T-cell (primary cell): Measurements from ENCODE around the gene ARHGAP20. TPM values are rescaled to one million over a fixed set of nuclear protein-coding genes. Genes with fewer than 3 reads are reported as not detected.

Experiments used
- ATAC-seq, 4 experiments: fragments of 200-7000 bp in 3 of 4; fragments of 150-1000 bp in 1 of 4; cut with Tn5 transposase; replicated peaks in 1 of 4; 1 replicate in 3 of 4; 2 replicates in 1 of 4; pipeline ENCODE4 v1.10.0; 2021; ENCODE audit warnings: moderate library complexity in 3 of 4, mild to moderate bottlenecking in 2 of 4, moderate number of reproducible peaks in 1 of 4
- CTCF ChIA-PET, 2 donors: fragments of 300-600 bp; sonication (Branson Sonifier 250); formaldehyde crosslinking; loops; one replicate each; lab custom pipeline; 2022; ENCODE audit warnings: antibody characterized with exemption in 2 of 2; lab: Charles Lee
- POLR2A ChIA-PET, 2 donors: fragments of 300-600 bp; sonication (Branson Sonifier 250); formaldehyde crosslinking; loops; one replicate each; lab custom pipeline; 2022; ENCODE audit warnings: antibody characterized with exemption in 2 of 2; lab: Charles Lee
- DNase-seq, 35 experiments: peaks; one replicate each; pipeline versions ENCODE4 v3.0.0 to v3.0.0-alpha.2; 2013 to 2023
- H3K27ac ChIP-seq: one replicate; pipeline ENCODE4 v1.5.1; 2013; ENCODE audit warnings: low read length
- H3K27me3 ChIP-seq, 2 experiments: replicated peaks in 1 of 2; 1 replicate in 1 of 2; 2 replicates in 1 of 2; pipeline versions ENCODE4 v1.6.1 to v1.7.0; 2013; ENCODE audit warnings: low read length in 1 of 2, mixed read lengths in 1 of 2; ENCODE audit not compliant: control insufficient read depth in 2 of 2, insufficient read depth in 2 of 2; ENCODE audit errors: extremely low read depth in 1 of 2
- H3K36me3 ChIP-seq, 2 donors: 1 replicate in 1 of 2; 2 replicates in 1 of 2; pipeline versions ENCODE4 v1.6.1 to v1.7.0; 2013; ENCODE audit warnings: low read length in 1 of 2; ENCODE audit not compliant: control insufficient read depth in 2 of 2, insufficient read depth in 1 of 2; ENCODE audit errors: extremely low read depth in 1 of 2
- H3K4me1 ChIP-seq, 2 experiments: 1 replicate in 1 of 2; 2 replicates in 1 of 2; pipeline versions ENCODE4 v1.6.1 to v1.7.0; 2013; ENCODE audit warnings: low read length in 2 of 2, mixed read lengths in 1 of 2; ENCODE audit not compliant: insufficient read depth in 2 of 2, control insufficient read depth in 1 of 2; ENCODE audit errors: extremely low read depth in 1 of 2
- H3K4me3 ChIP-seq, 2 donors: 1 replicate in 1 of 2; 2 replicates in 1 of 2; pipeline versions ENCODE4 v1.5.1 to v1.7.0; 2013; ENCODE audit warnings: mild to moderate bottlenecking in 2 of 2, low read length in 1 of 2, moderate library complexity in 1 of 2; ENCODE audit not compliant: control insufficient read depth in 1 of 2; ENCODE audit errors: extremely low read depth in 1 of 2
- H3K9me3 ChIP-seq: 2 replicates; pipeline ENCODE4 v1.7.0; 2013
- H3K27ac Mint-ChIP-seq, 2 donors: one replicate each; pipeline ENCODE4 v1.8.0; 2020 to 2021; ENCODE audit warnings: mild to moderate bottlenecking in 2 of 2, mixed read lengths in 2 of 2
- H3K27me3 Mint-ChIP-seq, 2 donors: one replicate each; pipeline ENCODE4 v1.8.0; 2021 to 2022; ENCODE audit warnings: mixed read lengths in 2 of 2
- H3K36me3 Mint-ChIP-seq: one replicate; pipeline ENCODE4 v1.8.0; 2021; ENCODE audit warnings: mixed read lengths
- H3K4me1 Mint-ChIP-seq, 3 donors: one replicate each; pipeline ENCODE4 v1.8.0; 2020 to 2022; ENCODE audit warnings: mixed read lengths in 3 of 3, mild to moderate bottlenecking in 1 of 3
- H3K4me3 Mint-ChIP-seq, 3 donors: one replicate each; pipeline ENCODE4 v1.8.0; 2020 to 2022; ENCODE audit warnings: mild to moderate bottlenecking in 3 of 3, mixed read lengths in 3 of 3, moderate library complexity in 3 of 3
- H3K9me3 Mint-ChIP-seq, 3 donors: one replicate each; pipeline ENCODE4 v1.8.0; 2020 to 2022; ENCODE audit warnings: mixed read lengths in 3 of 3
- WGBS: methylation state at CpG from one replicate; pipeline ENCODE4 v1.1.5; 2013; ENCODE audit warnings: missing lambda C conversion rate; ENCODE audit not compliant: insufficient coverage; 5-methylcytosine and 5-hydroxymethylcytosine counted together
- total RNA-seq, 35 experiments: library from RNA in 6 of 35; stranded (reverse) in 6 of 35; fragments of 120-200 nt in 1 of 35; gene quantifications; one replicate each; pipeline versions ENCODE4 v1.2.1 to v1.2.4 and lab custom pipeline; 2013 to 2026

Gene ARHGAP20
- total RNA-seq, 5 donors from 2014 or later (not counting 1 experiment from before 2014, with no cell fraction given), result 0.03 to 0.09 (median 0.07) TPM; not detected in 2

- ATAC-seq (no peak), DNase-seq (no peak)
- H3K4me3 Mint-ChIP-seq, result no peak overlapping the region
- Histone ChIP-seq H3K4me1 (no peaks in the 10 kb centered on the region), H3K27me3 (no peaks in the 10 kb centered on the region), H3K27ac (no peak overlapping the region), H3K36me3 (no peaks in the 10 kb centered on the region), H3K9me3 (peaks cover 4% of the 10 kb centered on the region), H3K4me3 (no peak overlapping the region)
- no peak overlapping the region for H3K27ac Mint-ChIP-seq
- H3K36me3 Mint-ChIP-seq, result no peaks in the 10 kb centered on the region
- ChIA-PET POLR2A (no interaction called here), CTCF (no interaction called here)
- no peaks in the 10 kb centered on the region for H3K4me1 Mint-ChIP-seq
- whole genome bisulfite sequencing, result no CpG with 5 or more reads among the region's 5 CpGs
- H3K27me3 Mint-ChIP-seq, result peaks cover 0 to 4% of the 10 kb centered on the region in 2 donors
- H3K9me3 Mint-ChIP-seq, result peaks cover 12 to 19% (median 15%) of the 10 kb centered on the region in 3 donors
These were observed 44.8 kb upstream of the ARHGAP20 start for GRCh38 chr11:110757066-110757465.

- Histone ChIP-seq H3K9me3 (peaks cover 4% of the 10 kb centered on the region), H3K4me3 (no peak overlapping the region), H3K27me3 (no peaks in the 10 kb centered on the region), H3K27ac (no peak overlapping the region), H3K4me1 (no peaks in the 10 kb centered on the region), H3K36me3 (no peaks in the 10 kb centered on the region)
- ChIA-PET CTCF (interaction anchor here in 1 of 2 donors (0.6 kb wide), 1 partner anchor 890 kb away, joined by 3 read pairs; no protein-coding TSS in a partner anchor), POLR2A (no interaction called here)
- no CpG with 5 or more reads among the region's 3 CpGs for WGBS
- Mint-ChIP-seq H3K27me3 (peaks cover 4 to 5% of the 10 kb centered on the region in 2 donors), H3K9me3 (peaks cover 14 to 27% (median 15%) of the 10 kb centered on the region in 3 donors), H3K27ac (no peak overlapping the region), H3K4me1 (no peaks in the 10 kb centered on the region), H3K4me3 (no peak overlapping the region), H3K36me3 (no peaks in the 10 kb centered on the region)
- no peak for DNase-seq
- ATAC-seq, result no peak
These were observed 43.7 kb upstream of the ARHGAP20 start for GRCh38 chr11:110755941-110756340.

- POLR2A ChIA-PET, result interaction anchor here in 1 of 2 donors (0.7 kb wide), 1 partner anchor 22 kb away, joined by 6 read pairs; no protein-coding TSS in a partner anchor
- H3K9me3 Mint-ChIP-seq, result peaks cover 14 to 30% (median 18%) of the 10 kb centered on the region in 3 donors
- CTCF ChIA-PET, result no interaction called here
These were observed 40.7 kb upstream of the ARHGAP20 start for GRCh38 chr11:110752890-110753289.

GRCh38 chr11:110750100-110750499 lies 37.9 kb upstream of the ARHGAP20 start:
- POLR2A ChIA-PET, result no interaction called here
- Histone ChIP-seq H3K4me1 (no peaks in the 10 kb centered on the region), H3K36me3 (no peaks in the 10 kb centered on the region), H3K9me3 (peaks cover 4% of the 10 kb centered on the region), H3K27me3 (peaks cover 0 to 3% of the 10 kb centered on the region in 2 experiments), H3K4me3 (no peak overlapping the region), H3K27ac (no peak overlapping the region)
- H3K4me1 Mint-ChIP-seq, result no peaks in the 10 kb centered on the region
- no peak overlapping the region for H3K4me3 Mint-ChIP-seq
- H3K27me3 Mint-ChIP-seq, result peaks cover 0 to 5% of the 10 kb centered on the region in 2 donors
- no peaks in the 10 kb centered on the region for H3K36me3 Mint-ChIP-seq
- CTCF ChIA-PET, result no interaction called here
- H3K9me3 Mint-ChIP-seq, result peaks cover 14 to 30% (median 18%) of the 10 kb centered on the region in 3 donors
- ATAC-seq, result no peak
- DNase-seq, result no peak
- H3K27ac Mint-ChIP-seq, result no peak overlapping the region

More at GRCh38 chr11:110752890-110753289, 40.7 kb upstream of the ARHGAP20 start:
- no peaks in the 10 kb centered on the region for H3K27me3 ChIP-seq
- no peak overlapping the region for H3K4me3 Mint-ChIP-seq
- DNase-seq (no peak), ATAC-seq (no peak)
- no peaks in the 10 kb centered on the region for H3K4me1 ChIP-seq
- H3K36me3 Mint-ChIP-seq, result no peaks in the 10 kb centered on the region
- peaks cover 4% of the 10 kb centered on the region for H3K9me3 ChIP-seq
- H3K27ac ChIP-seq, result no peak overlapping the region
- peaks cover 4 to 5% of the 10 kb centered on the region in 2 donors for H3K27me3 Mint-ChIP-seq
- no peaks in the 10 kb centered on the region for H3K36me3 ChIP-seq
- no peaks in the 10 kb centered on the region for H3K4me1 Mint-ChIP-seq
- no peak overlapping the region for H3K4me3 ChIP-seq
- H3K27ac Mint-ChIP-seq, result no peak overlapping the region

GRCh38 chr11:110747531-110747930 lies 35.3 kb upstream of the ARHGAP20 start:
- Mint-ChIP-seq H3K36me3 (no peaks in the 10 kb centered on the region), H3K9me3 (peaks cover 6 to 16% (median 6%) of the 10 kb centered on the region in 3 donors), H3K27ac (no peak overlapping the region), H3K4me1 (no peaks in the 10 kb centered on the region), H3K27me3 (peaks cover 0 to 5% of the 10 kb centered on the region in 2 donors), H3K4me3 (no peak overlapping the region)
- Histone ChIP-seq H3K4me3 (no peak overlapping the region), H3K27me3 (peaks cover 0 to 3% of the 10 kb centered on the region in 2 experiments), H3K4me1 (no peaks in the 10 kb centered on the region), H3K36me3 (no peaks in the 10 kb centered on the region), H3K9me3 (peaks cover 2% of the 10 kb centered on the region), H3K27ac (no peak overlapping the region)
- ChIA-PET POLR2A (no interaction called here), CTCF (no interaction called here)
- 84% methylated on average over 3 of the region's 4 CpGs for WGBS
- DNase-seq (no peak), ATAC-seq (no peak)

- DNase-seq (peak in 1 of 35 experiments; percentile 1), ATAC-seq (no peak)
- H3K27ac Mint-ChIP-seq, result no peak overlapping the region
- no peak overlapping the region for H3K4me3 Mint-ChIP-seq
- Histone ChIP-seq H3K36me3 (no peaks in the 10 kb centered on the region), H3K27me3 (no peaks in the 10 kb centered on the region), H3K27ac (no peak overlapping the region), H3K9me3 (no peaks in the 10 kb centered on the region), H3K4me1 (no peaks in the 10 kb centered on the region), H3K4me3 (no peak overlapping the region)
- no peaks in the 10 kb centered on the region for H3K36me3 Mint-ChIP-seq
- ChIA-PET POLR2A (no interaction called here), CTCF (interaction anchor here in 1 of 2 donors (0.6 kb wide), 1 partner anchor 31 kb away, joined by 3 read pairs; no protein-coding TSS in a partner anchor)
- H3K9me3 Mint-ChIP-seq, result no peaks in the 10 kb centered on the region
- no peaks in the 10 kb centered on the region for H3K4me1 Mint-ChIP-seq
- peaks cover 6 to 15% of the 10 kb centered on the region in 2 donors for H3K27me3 Mint-ChIP-seq
- WGBS, result no CpG with 5 or more reads among the region's 1 CpG
These were observed 26.4 kb upstream of the ARHGAP20 start for GRCh38 chr11:110738641-110739040.
